ENCODE results near the gene MRPL22. TPM values are rescaled to one million over a fixed set of nuclear protein-coding genes. Genes with fewer than 3 reads are reported as not detected.
"Not testable (repeated sequence)": the region's sequence is repeated elsewhere in the genome, so short reads cannot be mapped to it uniquely, and the experiment has no call there.

Gene MRPL22
- total RNA-seq, 4 donors from 2014 or later, result 19.1 to 24.4 (median 22.2) TPM

DNA sequence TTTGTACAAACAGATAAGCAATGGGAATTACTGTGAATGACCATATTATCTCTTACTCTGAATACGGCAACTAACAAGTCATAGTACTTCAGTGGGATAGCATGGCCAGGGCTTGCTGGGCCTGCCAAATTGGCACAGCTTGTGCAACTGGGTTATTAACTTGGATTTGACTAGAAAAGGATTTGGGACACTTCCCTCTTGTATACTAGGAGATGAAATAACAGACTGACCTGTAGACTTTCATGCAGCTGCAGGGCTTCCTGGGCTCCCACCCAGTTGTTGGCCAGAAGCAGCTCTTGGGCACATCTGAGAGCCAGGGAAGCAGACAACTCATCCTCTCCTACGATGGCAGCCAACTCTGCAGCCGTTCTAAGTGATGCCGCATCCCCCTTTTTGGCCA, 42.7 kb upstream of the MRPL22 start:
- TF ChIP-seq POLR2A (IDR thresholded peaks at IDR 0.05), result no peak
- TF ChIP-seq, protein P1, sequence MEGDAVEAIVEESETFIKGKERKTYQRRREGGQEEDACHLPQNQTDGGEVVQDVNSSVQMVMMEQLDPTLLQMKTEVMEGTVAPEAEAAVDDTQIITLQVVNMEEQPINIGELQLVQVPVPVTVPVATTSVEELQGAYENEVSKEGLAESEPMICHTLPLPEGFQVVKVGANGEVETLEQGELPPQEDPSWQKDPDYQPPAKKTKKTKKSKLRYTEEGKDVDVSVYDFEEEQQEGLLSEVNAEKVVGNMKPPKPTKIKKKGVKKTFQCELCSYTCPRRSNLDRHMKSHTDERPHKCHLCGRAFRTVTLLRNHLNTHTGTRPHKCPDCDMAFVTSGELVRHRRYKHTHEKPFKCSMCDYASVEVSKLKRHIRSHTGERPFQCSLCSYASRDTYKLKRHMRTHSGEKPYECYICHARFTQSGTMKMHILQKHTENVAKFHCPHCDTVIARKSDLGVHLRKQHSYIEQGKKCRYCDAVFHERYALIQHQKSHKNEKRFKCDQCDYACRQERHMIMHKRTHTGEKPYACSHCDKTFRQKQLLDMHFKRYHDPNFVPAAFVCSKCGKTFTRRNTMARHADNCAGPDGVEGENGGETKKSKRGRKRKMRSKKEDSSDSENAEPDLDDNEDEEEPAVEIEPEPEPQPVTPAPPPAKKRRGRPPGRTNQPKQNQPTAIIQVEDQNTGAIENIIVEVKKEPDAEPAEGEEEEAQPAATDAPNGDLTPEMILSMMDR (IDR thresholded peaks at IDR 0.05), result no peak
- H3K4me3 ChIP-seq (ENCODE audit: low read depth, poor library complexity, severe bottlenecking), result no peak overlapping the region
- intact Hi-C loops (cut with DNase I; ENCODE audit: low total_unique reads), result no loop called here
- DNase-seq (ENCODE audit: low spot score in 2 of 2), result peak; percentile 55 to 83
- 69 to 86% methylated on average over 4 of the region's 4 CpGs for WGBS, 2 donors

DNA sequence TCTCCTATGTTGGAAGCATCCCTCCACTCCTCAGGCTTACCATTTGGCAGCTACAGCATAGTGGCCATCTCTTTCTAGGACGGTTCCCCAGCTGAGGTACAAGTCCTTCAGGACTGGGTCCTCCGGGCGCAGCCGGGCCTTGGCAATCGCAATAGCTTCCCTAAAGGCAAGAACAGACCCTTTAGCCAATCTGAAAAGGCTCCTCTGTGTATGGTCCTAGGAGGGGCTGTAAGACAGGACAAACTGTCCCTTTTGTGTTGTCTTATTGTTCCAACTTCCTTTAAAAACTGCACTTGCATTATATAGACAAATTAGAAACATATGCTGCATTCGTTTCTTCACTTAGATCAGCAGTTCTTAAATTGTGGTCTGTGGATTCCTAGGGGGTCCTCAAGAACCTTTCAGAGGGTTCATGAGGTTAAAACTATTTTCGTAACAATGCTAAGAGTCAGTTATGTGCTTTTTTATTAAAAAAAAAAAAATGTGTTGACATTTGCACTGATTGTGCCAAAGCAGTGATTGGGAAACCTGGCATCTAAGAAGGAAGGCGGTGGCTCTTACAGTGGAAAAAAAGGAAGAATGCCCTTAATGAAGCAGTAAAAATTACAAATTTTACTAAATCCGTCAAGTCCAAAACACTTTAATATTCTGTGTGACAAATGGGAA, 41.6 kb upstream of the MRPL22 start:
- H3K4me3 ChIP-seq (ENCODE audit: low read depth, poor library complexity, severe bottlenecking), result no peak overlapping the region
- TF ChIP-seq, protein P1 (IDR thresholded peaks at IDR 0.05), result no peak
- TF ChIP-seq POLR2A (IDR thresholded peaks at IDR 0.05), result no peak
- WGBS, 2 donors, result 59 to 69% methylated on average over 9 of the region's 9 CpGs
- intact Hi-C loops (cut with DNase I; ENCODE audit: low total_unique reads), result no loop called here
- peak; percentile 67 to 87 for DNase-seq (ENCODE audit: low spot score in 2 of 2)

DNA sequence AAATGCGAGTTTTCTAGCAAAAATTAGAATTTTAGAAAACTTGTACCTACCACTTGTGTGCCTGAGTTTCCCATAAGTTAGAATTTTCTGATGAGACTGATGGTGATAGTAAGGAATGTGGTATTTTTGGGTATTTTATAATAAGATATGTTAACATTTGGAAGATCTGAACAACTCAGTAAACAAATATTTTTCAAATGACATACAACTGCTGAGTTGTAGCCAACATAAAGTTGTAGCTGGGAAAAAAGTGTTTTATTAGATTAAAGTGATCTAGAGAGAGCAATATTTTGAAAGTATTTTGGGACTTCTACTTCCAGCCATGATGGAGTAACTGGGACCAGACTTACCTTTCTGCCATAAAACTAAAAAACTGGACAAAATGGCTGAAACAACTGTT, 40.8 kb upstream of the MRPL22 start:
- no peak overlapping the region for H3K4me3 ChIP-seq (ENCODE audit: low read depth, poor library complexity, severe bottlenecking)
- 67 to 70% methylated on average over 1 of the region's 1 CpG for WGBS, 2 donors
- no peak for TF ChIP-seq POLR2A (IDR thresholded peaks at IDR 0.05)
- TF ChIP-seq, protein P1 (IDR thresholded peaks at IDR 0.05), result no peak
- intact Hi-C loops (cut with DNase I; ENCODE audit: low total_unique reads), result no loop called here
- DNase-seq (ENCODE audit: low spot score in 2 of 2), result no peak

DNA sequence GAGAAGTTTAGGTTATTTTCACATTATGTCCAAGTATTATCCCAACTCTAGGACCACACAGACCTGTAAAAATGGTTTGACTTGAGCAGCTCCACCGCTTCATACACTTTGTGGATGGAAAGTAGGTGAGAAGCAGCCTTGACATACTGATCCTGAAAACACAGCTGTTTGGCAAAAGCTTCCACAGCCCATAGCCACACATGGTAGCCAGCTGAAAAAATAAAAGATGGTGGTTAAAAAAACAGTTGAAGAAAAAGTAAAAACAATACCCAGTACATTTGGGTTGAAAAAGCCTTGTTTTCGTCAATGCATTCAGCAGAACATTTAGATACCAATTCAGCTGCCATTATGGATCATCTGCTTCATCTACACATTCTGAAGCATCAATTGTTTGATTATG, 39.6 kb upstream of the MRPL22 start:
- no peak overlapping the region for H3K4me3 ChIP-seq (ENCODE audit: low read depth, poor library complexity, severe bottlenecking)
- TF ChIP-seq, protein P1 (IDR thresholded peaks at IDR 0.05), result no peak
- no peak for TF ChIP-seq POLR2A (IDR thresholded peaks at IDR 0.05)
- WGBS, 2 donors, result 75 to 93% methylated on average over 2 of the region's 2 CpGs
- intact Hi-C loops (cut with DNase I; ENCODE audit: low total_unique reads), result no loop called here
- no peak for DNase-seq (ENCODE audit: low spot score in 2 of 2)

DNA sequence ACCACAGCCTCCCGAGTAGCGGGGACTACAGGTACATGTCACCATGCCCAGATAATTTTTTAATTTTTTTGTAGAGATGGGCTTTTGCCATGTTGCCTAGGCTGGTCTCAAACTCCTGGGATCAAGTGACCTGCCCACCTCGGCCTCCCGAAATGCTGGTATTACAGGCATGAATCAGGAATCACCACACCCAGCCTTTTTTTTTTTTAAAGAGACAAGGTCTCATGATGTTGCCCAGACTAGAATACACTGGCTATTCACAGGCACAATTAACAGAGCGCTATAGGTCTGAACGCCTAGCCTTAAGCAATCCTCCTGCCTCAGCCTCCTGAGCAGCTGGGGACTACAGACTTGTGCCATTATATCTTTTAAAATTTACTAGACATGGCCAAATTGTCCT, 39.0 kb upstream of the MRPL22 start:
- no peak for TF ChIP-seq POLR2A (IDR thresholded peaks at IDR 0.05)
- TF ChIP-seq, protein P1 (IDR thresholded peaks at IDR 0.05), result no peak
- H3K4me3 ChIP-seq (ENCODE audit: low read depth, poor library complexity, severe bottlenecking), result no peak overlapping the region
- WGBS, 2 donors, result 79 to 80% methylated on average over 6 of the region's 6 CpGs
- intact Hi-C loops (cut with DNase I; ENCODE audit: low total_unique reads), result no loop called here
- DNase-seq (ENCODE audit: low spot score in 2 of 2), result peak in 1 of 2 donors; percentile 46

DNA sequence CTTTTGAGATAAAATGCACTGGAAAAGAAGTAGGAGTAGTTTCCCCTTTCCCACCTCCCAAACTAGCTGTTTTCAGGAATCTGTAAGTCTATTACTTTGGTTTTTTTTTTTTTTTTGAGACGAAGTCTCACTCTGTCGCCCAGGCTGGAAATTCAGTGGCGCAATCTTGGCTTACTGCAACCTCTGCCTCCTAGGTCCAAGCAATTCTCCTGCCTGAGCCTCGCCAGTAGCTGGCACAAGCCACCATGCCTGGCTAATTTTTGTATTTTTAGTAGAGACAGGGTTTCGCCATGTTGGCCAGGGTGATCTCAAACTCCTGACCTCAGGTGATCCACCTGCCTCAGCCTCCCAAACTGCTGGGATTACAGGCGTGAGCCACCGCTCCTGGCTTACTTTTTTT, 35.3 kb upstream of the MRPL22 start:
- intact Hi-C loops (cut with DNase I; ENCODE audit: low total_unique reads); H3K4me3 ChIP-seq (ENCODE audit: low read depth, poor library complexity, severe bottlenecking); DNase-seq (ENCODE audit: low spot score in 2 of 2): not testable (repeated sequence)
- whole genome bisulfite sequencing, 2 donors, result 80 to 86% methylated on average over 7 of the region's 7 CpGs
